Astrocyte (in vitro differentiated cells and primary cell): Measurements from ENCODE around the gene METRNL. TPM values are rescaled to one million over a fixed set of nuclear protein-coding genes. Genes with fewer than 3 reads are reported as not detected.
A peak's percentile ranks its signal among the peaks of the same experiment; 100 is the strongest.

Source experiments
- DNase-seq: peaks from one replicate; pipeline ENCODE4 v3.0.0-alpha.2; 2010; ENCODE audit warnings: low read depth
- FAIRE-seq: peaks from 2 replicates; lab custom pipeline; 2011; peaks lifted over from hg19 to GRCh38; lab: Jason Lieb, UNC
- H2AFZ ChIP-seq: 2 replicates; pipeline ENCODE4 v1.6.0; 2012; ENCODE audit warnings: low read depth, low read length, inconsistent platforms
- H3K27ac ChIP-seq: 2 replicates; pipeline ENCODE4 v1.5.1; 2011; ENCODE audit warnings: low read depth, low read length, inconsistent platforms
- H3K27me3 ChIP-seq: 2 replicates; pipeline ENCODE4 v1.6.0; 2011; ENCODE audit warnings: low read length, inconsistent platforms; ENCODE audit not compliant: insufficient read depth
- H3K36me3 ChIP-seq: 2 replicates; pipeline ENCODE4 v1.5.1; 2011; ENCODE audit warnings: low read length, inconsistent platforms; ENCODE audit not compliant: insufficient read depth
- H3K4me1 ChIP-seq: 2 replicates; pipeline ENCODE4 v1.5.1; 2011; ENCODE audit warnings: low read length, inconsistent platforms; ENCODE audit not compliant: insufficient read depth
- H3K4me2 ChIP-seq: 2 replicates; pipeline ENCODE4 v1.6.0; 2012; ENCODE audit warnings: low read length, inconsistent platforms
- H3K4me3 ChIP-seq: 2 replicates; pipeline ENCODE4 v1.5.1; 2011; ENCODE audit warnings: low read depth, mild to moderate bottlenecking, low read length, inconsistent platforms; ENCODE audit not compliant: insufficient read depth
- H3K79me2 ChIP-seq: 2 replicates; pipeline ENCODE4 v1.6.0; 2012; ENCODE audit warnings: mild to moderate bottlenecking, low read length, inconsistent platforms; ENCODE audit not compliant: insufficient read depth
- H3K9ac ChIP-seq: 2 replicates; pipeline ENCODE4 v1.6.0; 2012; ENCODE audit warnings: mild to moderate bottlenecking, low read length, inconsistent platforms
- H3K9me3 ChIP-seq: 2 replicates; pipeline ENCODE4 v1.5.1; 2012; ENCODE audit warnings: low read depth, mild to moderate bottlenecking, low read length, inconsistent platforms; ENCODE audit not compliant: insufficient read depth
- H4K20me1 ChIP-seq: 2 replicates; pipeline ENCODE4 v1.6.0; 2012; ENCODE audit warnings: low read length, inconsistent platforms; ENCODE audit not compliant: insufficient read depth
- H3K27ac Mint-ChIP-seq: one replicate; pipeline ENCODE4 v1.8.0; 2021; ENCODE audit warnings: mild to moderate bottlenecking, mixed read lengths; ENCODE audit not compliant: unreplicated experiment
- H3K27me3 Mint-ChIP-seq: one replicate; pipeline ENCODE4 v1.8.0; 2021; ENCODE audit warnings: low read depth, mixed read lengths; ENCODE audit not compliant: unreplicated experiment
- H3K36me3 Mint-ChIP-seq: one replicate; pipeline ENCODE4 v1.8.0; 2021; ENCODE audit warnings: low read depth, mixed read lengths; ENCODE audit not compliant: unreplicated experiment
- H3K4me1 Mint-ChIP-seq: one replicate; pipeline ENCODE4 v1.8.0; 2021; ENCODE audit warnings: low read depth, mixed read lengths; ENCODE audit not compliant: unreplicated experiment
- H3K4me3 Mint-ChIP-seq: one replicate; pipeline ENCODE4 v1.8.0; 2021; ENCODE audit warnings: mild to moderate bottlenecking, moderate library complexity, mixed read lengths; ENCODE audit not compliant: unreplicated experiment
- H3K9me3 Mint-ChIP-seq: one replicate; pipeline ENCODE4 v1.8.0; 2021; ENCODE audit warnings: mild to moderate bottlenecking, mixed read lengths; ENCODE audit not compliant: unreplicated experiment
- EZH2 ChIP-seq: IDR thresholded peaks from 2 replicates; pipeline ENCODE4 v1.6.1; 2012; ENCODE audit warnings: mild to moderate bottlenecking, low read length, inconsistent platforms; ENCODE audit not compliant: insufficient read depth
- total RNA-seq: library from RNA; stranded (reverse); gene quantifications from 2 replicates; pipeline ENCODE4 v1.2.1, GENCODE V29; 2021
- TF ChIP-seq, protein P1 (sequence below): IDR thresholded peaks from 2 replicates; pipeline ENCODE4 v1.5.1; 2011; ENCODE audit warnings: low read depth, mild to moderate bottlenecking, inconsistent platforms, low read length, moderate library complexity; ENCODE audit not compliant: insufficient read depth

Gene METRNL
- total RNA-seq, 1 donor from 2014 or later, result 36.7 TPM

DNA sequence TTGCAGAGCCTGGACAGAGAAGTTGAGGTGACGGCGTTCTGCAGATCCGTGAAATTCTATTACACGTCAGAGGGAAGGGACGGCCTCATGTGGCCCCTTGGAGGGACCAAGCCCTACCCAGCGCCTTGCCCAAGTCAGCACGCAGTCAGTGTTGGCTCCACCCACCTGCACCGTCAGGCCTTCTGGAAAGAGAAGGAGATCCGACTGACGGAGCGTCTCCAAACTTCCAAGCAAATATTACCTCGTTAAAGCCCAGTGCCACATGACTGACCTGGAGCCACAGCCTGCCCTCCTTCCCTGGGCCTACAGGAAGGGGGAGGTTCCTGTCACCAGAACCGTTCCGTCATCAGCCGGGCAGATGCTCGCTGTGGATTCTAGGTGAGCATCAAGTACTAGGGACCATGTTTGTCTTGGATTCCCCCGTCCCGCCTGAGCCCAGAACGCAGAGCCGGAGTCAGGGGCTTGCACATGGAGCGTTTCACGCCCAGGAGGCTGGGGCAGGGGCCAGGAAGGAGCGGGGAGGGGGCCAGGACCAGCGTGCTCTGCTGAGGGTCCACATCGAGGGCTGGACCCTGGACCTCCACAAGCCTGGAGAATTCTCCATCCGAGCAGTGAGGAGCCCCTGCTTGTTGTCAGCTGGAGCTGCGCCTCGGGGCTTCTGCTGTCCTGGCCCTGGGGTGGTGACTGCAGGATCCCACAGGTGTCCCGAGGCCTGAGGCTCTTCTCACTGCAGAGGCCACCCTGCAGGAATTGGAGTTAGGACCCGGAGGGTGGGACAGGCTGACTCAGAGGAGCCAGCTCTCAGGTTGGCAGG lies 22.6 kb upstream of the METRNL start:
- Histone ChIP-seq H2AFZ (no peak overlapping the region), H3K4me3 (no peak overlapping the region), H3K4me1 (peaks cover 23% of the 10 kb centered on the region), H4K20me1 (no peaks in the 10 kb centered on the region), H3K27ac (peak overlapping the region; percentile 57), H3K79me2 (no peaks in the 10 kb centered on the region), H3K9ac (peak overlapping the region; percentile 15), H3K4me2 (peak overlapping the region; percentile 78), H3K27me3 (no peaks in the 10 kb centered on the region), H3K9me3 (no peaks in the 10 kb centered on the region), H3K36me3 (no peaks in the 10 kb centered on the region)
- DNase-seq (no peak), FAIRE-seq (no peak)
- H3K36me3 Mint-ChIP-seq, result no peaks in the 10 kb centered on the region
- no peak for TF ChIP-seq EZH2
- TF ChIP-seq, protein P1, sequence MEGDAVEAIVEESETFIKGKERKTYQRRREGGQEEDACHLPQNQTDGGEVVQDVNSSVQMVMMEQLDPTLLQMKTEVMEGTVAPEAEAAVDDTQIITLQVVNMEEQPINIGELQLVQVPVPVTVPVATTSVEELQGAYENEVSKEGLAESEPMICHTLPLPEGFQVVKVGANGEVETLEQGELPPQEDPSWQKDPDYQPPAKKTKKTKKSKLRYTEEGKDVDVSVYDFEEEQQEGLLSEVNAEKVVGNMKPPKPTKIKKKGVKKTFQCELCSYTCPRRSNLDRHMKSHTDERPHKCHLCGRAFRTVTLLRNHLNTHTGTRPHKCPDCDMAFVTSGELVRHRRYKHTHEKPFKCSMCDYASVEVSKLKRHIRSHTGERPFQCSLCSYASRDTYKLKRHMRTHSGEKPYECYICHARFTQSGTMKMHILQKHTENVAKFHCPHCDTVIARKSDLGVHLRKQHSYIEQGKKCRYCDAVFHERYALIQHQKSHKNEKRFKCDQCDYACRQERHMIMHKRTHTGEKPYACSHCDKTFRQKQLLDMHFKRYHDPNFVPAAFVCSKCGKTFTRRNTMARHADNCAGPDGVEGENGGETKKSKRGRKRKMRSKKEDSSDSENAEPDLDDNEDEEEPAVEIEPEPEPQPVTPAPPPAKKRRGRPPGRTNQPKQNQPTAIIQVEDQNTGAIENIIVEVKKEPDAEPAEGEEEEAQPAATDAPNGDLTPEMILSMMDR, result no peak
- H3K9me3 Mint-ChIP-seq, result no peaks in the 10 kb centered on the region
- no peak overlapping the region for H3K27ac Mint-ChIP-seq
- peaks cover 24% of the 10 kb centered on the region for H3K27me3 Mint-ChIP-seq
- peaks cover 8% of the 10 kb centered on the region for H3K4me1 Mint-ChIP-seq
- H3K4me3 Mint-ChIP-seq, result no peak overlapping the region

DNA sequence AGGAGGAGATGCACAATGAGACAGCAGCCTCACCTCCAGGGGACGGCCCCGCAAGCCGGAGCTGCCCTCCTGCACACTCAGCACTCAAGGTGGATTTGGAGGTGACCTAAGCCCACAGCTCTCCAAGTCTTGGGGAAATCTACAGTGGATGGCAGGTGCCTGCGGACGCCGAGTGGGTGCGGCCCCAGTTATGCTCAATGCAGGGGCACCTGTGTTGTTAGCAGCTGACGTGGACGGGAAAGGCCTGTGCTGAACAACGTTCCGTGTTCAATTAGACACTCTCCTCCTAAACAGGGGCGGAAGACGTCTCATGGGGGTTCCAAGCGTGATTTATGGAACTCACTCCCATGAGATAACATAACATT lies 22.0 kb upstream of the METRNL start:
- no peaks in the 10 kb centered on the region for H3K79me2 ChIP-seq
- no peak overlapping the region for H2AFZ ChIP-seq
- no peaks in the 10 kb centered on the region for H3K36me3 Mint-ChIP-seq
- no peaks in the 10 kb centered on the region for H3K9me3 Mint-ChIP-seq
- DNase-seq, result no peak
- H3K4me3 Mint-ChIP-seq, result no peak overlapping the region
- H3K27ac ChIP-seq, result no peak overlapping the region
- H3K4me1 ChIP-seq, result peaks cover 18% of the 10 kb centered on the region
- H3K4me1 Mint-ChIP-seq, result peaks cover 8% of the 10 kb centered on the region
- no peak overlapping the region for H3K9ac ChIP-seq
- no peak overlapping the region for H3K4me2 ChIP-seq
- TF ChIP-seq, protein P1, result no peak
- TF ChIP-seq EZH2, result no peak
- H3K4me3 ChIP-seq, result no peak overlapping the region
- H4K20me1 ChIP-seq, result no peaks in the 10 kb centered on the region
- no peaks in the 10 kb centered on the region for H3K9me3 ChIP-seq
- no peaks in the 10 kb centered on the region for H3K27me3 ChIP-seq
- FAIRE-seq, result no peak
- no peak overlapping the region for H3K27ac Mint-ChIP-seq
- peaks cover 25% of the 10 kb centered on the region for H3K27me3 Mint-ChIP-seq
- H3K36me3 ChIP-seq, result no peaks in the 10 kb centered on the region

DNA sequence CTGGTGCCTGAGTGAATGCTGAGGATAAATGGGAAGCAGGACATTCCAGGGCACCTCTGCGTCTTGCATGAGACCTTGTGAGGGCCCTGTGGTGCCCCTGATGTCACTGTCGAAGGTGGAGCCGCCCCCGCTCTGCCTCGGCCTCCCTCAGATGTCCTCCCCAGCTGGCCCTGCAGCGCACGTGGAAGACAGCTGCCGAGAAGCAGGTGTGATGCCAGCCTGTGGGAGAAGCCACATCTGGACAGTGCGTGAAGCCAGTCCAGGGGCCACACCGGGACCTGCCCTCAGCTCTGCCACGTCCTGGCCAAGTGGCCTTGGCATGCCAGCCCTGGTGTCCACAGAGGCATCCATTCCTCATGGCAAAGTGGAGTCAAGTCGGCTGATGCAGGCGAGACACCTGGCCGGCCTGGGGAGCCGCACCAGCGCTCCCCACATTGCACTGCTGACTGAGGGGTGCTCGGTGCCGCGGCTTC lies 21.6 kb upstream of the METRNL start:
- Mint-ChIP-seq H3K9me3 (no peaks in the 10 kb centered on the region), H3K27ac (no peak overlapping the region), H3K4me1 (peaks cover 8% of the 10 kb centered on the region), H3K4me3 (no peak overlapping the region), H3K36me3 (no peaks in the 10 kb centered on the region), H3K27me3 (peaks cover 30% of the 10 kb centered on the region)
- Histone ChIP-seq H3K4me3 (no peak overlapping the region), H3K79me2 (no peaks in the 10 kb centered on the region), H3K4me1 (peaks cover 18% of the 10 kb centered on the region), H4K20me1 (no peaks in the 10 kb centered on the region), H2AFZ (no peak overlapping the region), H3K9me3 (no peaks in the 10 kb centered on the region), H3K27me3 (no peaks in the 10 kb centered on the region), H3K4me2 (no peak overlapping the region), H3K27ac (no peak overlapping the region), H3K9ac (no peak overlapping the region), H3K36me3 (no peaks in the 10 kb centered on the region)
- TF ChIP-seq EZH2, result no peak
- TF ChIP-seq, protein P1, result no peak
- FAIRE-seq, result no peak
- DNase-seq, result no peak
